Kidney (tissue), 14 donors: ENCODE results near the gene MAP4K1. TPM values are rescaled to one million over a fixed set of nuclear protein-coding genes. Genes with fewer than 3 reads are reported as not detected.

Experiments used
- DNase-seq, 5 donors: peaks; one replicate each; pipeline ENCODE4 v3.0.0-alpha.2; 2013 to 2020
- FAIRE-seq: peaks from 2 replicates; lab custom pipeline; 2012; peaks lifted over from hg19 to GRCh38; lab: Jason Lieb, UNC
- H3K27ac ChIP-seq, 2 donors: one replicate each; pipeline ENCODE4 v1.7.0; 2013; ENCODE audit warnings: low read depth in 2 of 2, low read length in 2 of 2, inconsistent platforms in 1 of 2
- H3K27me3 ChIP-seq: one replicate; pipeline ENCODE4 v1.7.1; 2013; ENCODE audit warnings: low read length, inconsistent platforms; ENCODE audit not compliant: control insufficient read depth, insufficient read depth
- H3K36me3 ChIP-seq, 3 donors: one replicate each; pipeline versions ENCODE4 v1.7.0 to v1.7.1; 2013; ENCODE audit warnings: low read length in 3 of 3, control low read depth in 1 of 3, inconsistent platforms in 1 of 3; ENCODE audit not compliant: insufficient read depth in 3 of 3, control insufficient read depth in 2 of 3
- H3K4me1 ChIP-seq, 3 donors: one replicate each; pipeline versions ENCODE4 v1.7.0 to v1.7.1; 2013; ENCODE audit warnings: low read length in 3 of 3, inconsistent platforms in 1 of 3, low read depth in 1 of 3; ENCODE audit not compliant: control insufficient read depth in 2 of 3, insufficient read depth in 2 of 3
- H3K4me3 ChIP-seq, 3 donors: one replicate each; pipeline versions ENCODE4 v1.7.0 to v1.8.1; 2013; ENCODE audit warnings: low read length in 3 of 3, control low read depth in 1 of 3, inconsistent platforms in 1 of 3
- H3K9ac ChIP-seq, 3 donors: one replicate each; pipeline versions ENCODE4 v1.7.0 to v1.7.1; 2013; ENCODE audit warnings: low read length in 3 of 3, control low read depth in 1 of 3, inconsistent platforms in 1 of 3
- H3K9me3 ChIP-seq, 3 donors: one replicate each; pipeline versions ENCODE4 v1.7.0 to v1.7.1; 2013; ENCODE audit warnings: low read length in 3 of 3, control low read depth in 1 of 3, inconsistent platforms in 1 of 3; ENCODE audit not compliant: control insufficient read depth in 2 of 3, insufficient read depth in 1 of 3
- CTCF ChIP-seq: IDR thresholded peaks from 3 replicates; pipeline ENCODE4 v1.5.1; 2012; ENCODE audit warnings: mild to moderate bottlenecking, moderate library complexity, borderline replicate concordance; ENCODE audit not compliant: insufficient read depth; ENCODE audit errors: extremely low read depth
- intact Hi-C: fragments of 100-400 bp; cut with DNase I; formaldehyde crosslinking; loops from one replicate; pipeline ENCODE4 v1.11.1; 2022
- polyA plus RNA-seq: library from polyadenylated mRNA; stranded (reverse); fragments of 350-450 nt; fragmentation: Illumina TruSeq; extraction: RNeasy Lipid Tissue Mini Kit (QIAGEN cat#74804); gene quantifications from one replicate; pipeline ENCODE4 v1.2.3, GENCODE V29; 2014; ENCODE audit warnings: low read depth, low replicate concordance; ENCODE audit not compliant: insufficient read depth
- total RNA-seq: library from RNA; stranded (reverse); fragmentation: NEBNext Ultra II Directional; extraction: Animal tissue kit (Norgen Biotek cat#: 25700); gene quantifications from one replicate; pipeline ENCODE4 v1.2.1, GENCODE V29; 2021
- donor health status: control.
- donor health status: control.
- donor health status: control.
- donor health status: control.
- donor health status: control.
- donor health status: DM: yes; HTN: yes; CAD: no.
- donor health status: Normal renal cell carcinoma (clear cell type).

Gene MAP4K1
- total and polyA plus RNA-seq, 2 donors from 2014 or later, result 3.9 to 17.7 TPM

GRCh38 chr19:38639679-38640078, 21.9 kb upstream of the MAP4K1 start:
- Histone ChIP-seq H3K27me3 (no peaks in the 10 kb centered on the region), H3K9me3 (no peaks in the 10 kb centered on the region), H3K9ac (no peak overlapping the region), H3K4me3 (no peak overlapping the region), H3K36me3 (peaks cover 2 to 13% (median 2%) of the 10 kb centered on the region in 3 donors), H3K27ac (no peak overlapping the region), H3K4me1 (peaks cover 0 to 6% (median 0%) of the 10 kb centered on the region in 3 donors)
- DNase-seq, result no peak
- intact Hi-C loops, result no loop called here
- no peak for TF ChIP-seq CTCF
- no peak for FAIRE-seq

GRCh38 chr19:38638461-38638860, 20.7 kb upstream of the MAP4K1 start:
- DNase-seq (no peak), FAIRE-seq (no peak)
- TF ChIP-seq CTCF, result no peak
- Histone ChIP-seq H3K9me3 (no peaks in the 10 kb centered on the region), H3K4me1 (peaks cover 0 to 6% (median 0%) of the 10 kb centered on the region in 3 donors), H3K27me3 (no peaks in the 10 kb centered on the region), H3K27ac (no peak overlapping the region), H3K36me3 (peaks cover 2 to 13% (median 2%) of the 10 kb centered on the region in 3 donors), H3K4me3 (no peak overlapping the region), H3K9ac (no peak overlapping the region)
- intact Hi-C loops, result no loop called here

GRCh38 chr19:38635483-38636399, 18.0 kb upstream of the MAP4K1 start:
- no peak for FAIRE-seq
- no peak for TF ChIP-seq CTCF
- no peak overlapping the region for H3K27ac ChIP-seq

More at GRCh38 chr19:38635483-38636399, 18.0 kb upstream of the MAP4K1 start:
- Histone ChIP-seq H3K36me3 (peaks cover 2 to 18% (median 5%) of the 10 kb centered on the region in 3 donors), H3K4me3 (no peak overlapping the region), H3K9me3 (no peaks in the 10 kb centered on the region), H3K9ac (no peak overlapping the region), H3K27me3 (no peaks in the 10 kb centered on the region), H3K4me1 (peaks cover 0 to 8% (median 0%) of the 10 kb centered on the region in 3 donors)
- intact Hi-C loops, result no loop called here
- DNase-seq, result no peak
